ENCODE results near the gene KLK8.

DNA sequence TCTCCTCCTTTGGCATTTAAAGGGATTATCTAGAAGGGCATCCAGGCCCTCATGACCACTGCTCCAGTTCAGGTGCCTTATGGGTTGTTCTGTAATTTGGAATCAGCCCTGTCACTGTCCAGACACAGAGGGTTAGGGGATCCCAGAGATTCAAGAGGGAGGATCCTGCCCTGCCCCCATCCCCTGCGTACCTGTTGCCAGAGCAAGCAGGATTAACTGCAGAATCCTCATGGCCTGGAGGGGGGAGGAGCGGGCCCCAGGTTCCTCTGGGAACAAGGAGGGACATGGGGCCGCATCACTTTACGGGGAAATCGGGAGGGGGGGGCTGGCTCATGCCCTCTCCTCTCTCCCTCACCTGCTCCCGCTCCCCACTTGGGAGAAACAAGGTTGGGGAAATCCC, 24.0 kb upstream of the KLK8 start:
- TF ChIP-seq, protein P1, sequence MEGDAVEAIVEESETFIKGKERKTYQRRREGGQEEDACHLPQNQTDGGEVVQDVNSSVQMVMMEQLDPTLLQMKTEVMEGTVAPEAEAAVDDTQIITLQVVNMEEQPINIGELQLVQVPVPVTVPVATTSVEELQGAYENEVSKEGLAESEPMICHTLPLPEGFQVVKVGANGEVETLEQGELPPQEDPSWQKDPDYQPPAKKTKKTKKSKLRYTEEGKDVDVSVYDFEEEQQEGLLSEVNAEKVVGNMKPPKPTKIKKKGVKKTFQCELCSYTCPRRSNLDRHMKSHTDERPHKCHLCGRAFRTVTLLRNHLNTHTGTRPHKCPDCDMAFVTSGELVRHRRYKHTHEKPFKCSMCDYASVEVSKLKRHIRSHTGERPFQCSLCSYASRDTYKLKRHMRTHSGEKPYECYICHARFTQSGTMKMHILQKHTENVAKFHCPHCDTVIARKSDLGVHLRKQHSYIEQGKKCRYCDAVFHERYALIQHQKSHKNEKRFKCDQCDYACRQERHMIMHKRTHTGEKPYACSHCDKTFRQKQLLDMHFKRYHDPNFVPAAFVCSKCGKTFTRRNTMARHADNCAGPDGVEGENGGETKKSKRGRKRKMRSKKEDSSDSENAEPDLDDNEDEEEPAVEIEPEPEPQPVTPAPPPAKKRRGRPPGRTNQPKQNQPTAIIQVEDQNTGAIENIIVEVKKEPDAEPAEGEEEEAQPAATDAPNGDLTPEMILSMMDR (conservative IDR thresholded peaks at IDR 0.05 in 1 of 2, IDR thresholded peaks at IDR 0.05 in 1 of 2; ENCODE audit: extremely low read depth in 1 of 2, insufficient read depth in 1 of 2, low read depth in 1 of 2, low read length in 2 of 2), result no peak
- TF ChIP-seq EZH2 (IDR thresholded peaks at IDR 0.05; ENCODE audit: borderline replicate concordance, low read length), result no peak
